GM23338 (cell line): ENCODE results near the gene AGXT2.

Experiments
- CTCF ChIP-seq, 2 experiments: fragments of 200-600 bp in 1 of 2; sonication (generic) in 1 of 2; conservative IDR thresholded peaks; 2 replicates each; pipeline versions ENCODE4 v1.5.1 to v1.6.1; 2016 to 2017; ENCODE audit warnings: antibody characterized with exemption in 2 of 2, low read depth in 2 of 2, mild to moderate bottlenecking in 2 of 2, moderate library complexity in 1 of 2
- EZH2phosphoT487 ChIP-seq: fragments of 200-600 bp; sonication (generic); IDR thresholded peaks from one replicate; pipeline ENCODE4 v1.8.1; 2018; ENCODE audit warnings: antibody characterized with exemption; ENCODE audit not compliant: unreplicated experiment
- JUNB ChIP-seq: IDR thresholded peaks from one replicate; pipeline ENCODE4 v1.6.1; 2016; ENCODE audit warnings: antibody characterized with exemption; ENCODE audit not compliant: unreplicated experiment

- TF ChIP-seq CTCF (conservative IDR thresholded peaks at IDR 0.05; ENCODE audit: low read depth in 2 of 2) = peak in 1 of 2 experiments; percentile 37; a peak in 2 of 4 replicates
- TF ChIP-seq EZH2phosphoT487 = no peak
- no peak for TF ChIP-seq JUNB
Observed at GRCh38 chr5:35030426-35031100, 17.2 kb downstream of the AGXT2 start.
